CD14-positive monocyte (primary cell): ENCODE results near the gene BTN2A1. TPM values are rescaled to one million over a fixed set of nuclear protein-coding genes. Genes with fewer than 3 reads are reported as not detected.

Source experiments
- DNase-seq, 3 donors: peaks; one replicate each; pipeline ENCODE4 v3.0.0-alpha.2; 2011 to 2022
- H2AFZ ChIP-seq: 2 replicates; pipeline ENCODE4 v1.6.0; 2012; ENCODE audit warnings: mild to moderate bottlenecking, low read depth, low read length, inconsistent platforms; ENCODE audit not compliant: insufficient read depth, poor library complexity, severe bottlenecking
- H3K27ac ChIP-seq, 2 donors: 1 replicate in 1 of 2; 2 replicates in 1 of 2; pipeline ENCODE4 v1.5.1; 2012 to 2013; ENCODE audit warnings: low read length in 2 of 2, control low read depth in 1 of 2, inconsistent platforms in 1 of 2, low read depth in 1 of 2, mild to moderate bottlenecking in 1 of 2
- H3K27me3 ChIP-seq, 2 donors: one replicate each; pipeline versions ENCODE4 v1.6.0 to v1.6.1; 2011 to 2013; ENCODE audit warnings: low read length in 2 of 2; ENCODE audit not compliant: control insufficient read depth in 2 of 2, insufficient read depth in 2 of 2
- H3K36me3 ChIP-seq, 2 donors: replicated peaks in 1 of 2; 1 replicate in 1 of 2; 2 replicates in 1 of 2; pipeline versions ENCODE4 v1.5.1 to v1.6.1; 2012 to 2013; ENCODE audit warnings: low read length in 2 of 2, control low read depth in 1 of 2, inconsistent platforms in 1 of 2, mild to moderate bottlenecking in 1 of 2; ENCODE audit not compliant: insufficient read depth in 2 of 2, control insufficient read depth in 1 of 2
- H3K4me1 ChIP-seq, 2 donors: 1 replicate in 1 of 2; 2 replicates in 1 of 2; pipeline versions ENCODE4 v1.5.1 to v1.6.1; 2012 to 2013; ENCODE audit warnings: low read length in 2 of 2, control low read depth in 1 of 2, inconsistent platforms in 1 of 2, mild to moderate bottlenecking in 1 of 2, moderate library complexity in 1 of 2; ENCODE audit not compliant: insufficient read depth in 2 of 2, control insufficient read depth in 1 of 2
- H3K4me2 ChIP-seq: replicated peaks from 2 replicates; pipeline ENCODE3; 2012; ENCODE audit warnings: low read length, moderate library complexity, mild to moderate bottlenecking; ENCODE audit not compliant: poor library complexity, severe bottlenecking; ENCODE audit errors: extremely low read depth
- H3K4me3 ChIP-seq, 3 experiments: fragments of 200-600 bp in 1 of 3; sonication (generic) in 1 of 3; replicated peaks in 1 of 3; 1 replicate in 2 of 3; 2 replicates in 1 of 3; pipeline ENCODE4 v1.5.1; 2011 to 2013; ENCODE audit warnings: low read length in 3 of 3, mild to moderate bottlenecking in 3 of 3, control low read depth in 2 of 3, low read depth in 2 of 3, inconsistent platforms in 1 of 3, moderate library complexity in 1 of 3
- H3K79me2 ChIP-seq: 2 replicates; pipeline ENCODE4 v1.6.0; 2012; ENCODE audit warnings: mild to moderate bottlenecking, control low read depth, inconsistent platforms, low read length, moderate library complexity; ENCODE audit not compliant: insufficient read depth
- H3K9ac ChIP-seq: 2 replicates; pipeline ENCODE4 v1.6.0; 2017; ENCODE audit warnings: low read length, mild to moderate bottlenecking; ENCODE audit not compliant: insufficient read depth, poor library complexity, severe bottlenecking
- H3K9me3 ChIP-seq, 2 donors: replicated peaks in 1 of 2; 1 replicate in 1 of 2; 2 replicates in 1 of 2; pipeline versions ENCODE4 v1.5.1 to v1.6.1; 2012 to 2013; ENCODE audit warnings: low read length in 2 of 2, control low read depth in 1 of 2; ENCODE audit not compliant: control insufficient read depth in 1 of 2, insufficient read depth in 1 of 2
- H4K20me1 ChIP-seq: 2 replicates; pipeline ENCODE4 v1.6.0; 2012; ENCODE audit warnings: mild to moderate bottlenecking, low read length, control low read depth, moderate library complexity; ENCODE audit not compliant: insufficient read depth
- H3K27ac Mint-ChIP-seq, 7 donors: one replicate each; pipeline ENCODE4 v1.8.0; 2020; ENCODE audit warnings: mild to moderate bottlenecking in 7 of 7, mixed read lengths in 7 of 7, moderate library complexity in 6 of 7, inconsistent platforms in 2 of 7
- H3K27me3 Mint-ChIP-seq, 3 donors: one replicate each; pipeline ENCODE4 v1.8.0; 2021 to 2022; ENCODE audit warnings: low read depth in 3 of 3, mild to moderate bottlenecking in 3 of 3, mixed read lengths in 3 of 3, moderate library complexity in 3 of 3, inconsistent platforms in 1 of 3
- H3K36me3 Mint-ChIP-seq, 2 donors: one replicate each; pipeline ENCODE4 v1.8.0; 2020; ENCODE audit warnings: mixed read lengths in 2 of 2, inconsistent platforms in 1 of 2, mild to moderate bottlenecking in 1 of 2
- H3K4me1 Mint-ChIP-seq: one replicate; pipeline ENCODE4 v1.8.0; 2020; ENCODE audit warnings: mild to moderate bottlenecking, mixed read lengths
- H3K4me3 Mint-ChIP-seq, 2 donors: one replicate each; pipeline ENCODE4 v1.8.0; 2020; ENCODE audit warnings: mild to moderate bottlenecking in 2 of 2, mixed read lengths in 2 of 2, moderate library complexity in 1 of 2
- H3K9me3 Mint-ChIP-seq, 7 donors: one replicate each; pipeline ENCODE4 v1.8.0; 2020 to 2022; ENCODE audit warnings: mixed read lengths in 7 of 7, mild to moderate bottlenecking in 6 of 7, moderate library complexity in 6 of 7, inconsistent platforms in 2 of 7
- WGBS: methylation state at CpG from one replicate; pipeline ENCODE4 v1.1.5; 2013; ENCODE audit warnings: missing lambda C conversion rate; ENCODE audit not compliant: insufficient coverage; 5-methylcytosine and 5-hydroxymethylcytosine counted together
- intact Hi-C, 2 donors: fragments of 100-400 bp; cut with micrococcal nuclease; formaldehyde crosslinking; loops; one replicate each; pipeline versions ENCODE4 v1.15.0 to v1.15.1; 2023
- polyA plus RNA-seq, 3 donors: library from polyadenylated mRNA; depleted of rRNA in 1 of 3; unstranded in 2 of 3; stranded (reverse) in 1 of 3; fragments of 300-500 nt in 2 of 3; fragments of >200 nt in 1 of 3; fragmentation: Illumina TruSeq in 2 of 3; gene quantifications; 1 replicate in 2 of 3; 2 replicates in 1 of 3; pipeline ENCODE4 v1.2.3, GENCODE V29; 2012 to 2021
- TF ChIP-seq, protein P1 (sequence below): fragments of 200-600 bp; IDR thresholded peaks from one replicate; pipeline ENCODE4 v1.8.0; 2022; ENCODE audit warnings: antibody characterized with exemption, mild to moderate bottlenecking

The BTN2A1 gene
- polyA plus RNA-seq, 3 donors = 4.3 to 66.4 (median 10.8) TPM

DNA sequence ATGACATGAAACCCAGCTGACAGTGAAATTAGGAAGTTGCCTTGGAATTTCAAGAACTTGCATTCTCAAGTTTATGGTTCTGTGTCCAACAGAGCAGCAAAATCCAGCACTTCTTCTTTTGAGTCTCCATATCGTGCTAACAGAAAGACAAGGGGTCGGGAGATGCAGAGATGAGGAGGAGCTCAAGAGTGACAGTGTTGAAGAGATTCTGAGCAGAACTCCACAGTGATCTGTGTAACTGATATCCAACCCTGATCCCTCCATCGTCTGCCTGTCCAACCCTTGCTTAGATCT is 21.2 kb downstream of the BTN2A1 start:
- Mint-ChIP-seq H3K27me3 (no peaks in the 10 kb centered on the region), H3K27ac (peak overlapping the region; percentile 91 to 98 (median 93)), H3K4me3 (peak overlapping the region; percentile 70 to 80), H3K4me1 (peaks cover 73% of the 10 kb centered on the region), H3K9me3 (peaks cover 0 to 3% (median 0%) of the 10 kb centered on the region in 7 donors), H3K36me3 (peaks cover 0 to 2% of the 10 kb centered on the region in 2 donors)
- WGBS = 36% methylated on average over 1 of the region's 3 CpGs
- Histone ChIP-seq H3K79me2 (peaks cover 10% of the 10 kb centered on the region), H2AFZ (peak overlapping the region; percentile 65), H3K36me3 (no peaks in the 10 kb centered on the region), H3K4me3 (peak overlapping the region in 2 of 3 experiments; percentile 12 to 53), H3K27me3 (no peaks in the 10 kb centered on the region), H3K4me1 (peaks cover 65 to 74% of the 10 kb centered on the region in 2 donors), H3K9ac (peak overlapping the region; percentile 23), H3K4me2 (peak overlapping the region; percentile 55), H4K20me1 (no peaks in the 10 kb centered on the region), H3K9me3 (no peaks in the 10 kb centered on the region), H3K27ac (peak overlapping the region; percentile 57 to 90)
- TF ChIP-seq, protein P1, sequence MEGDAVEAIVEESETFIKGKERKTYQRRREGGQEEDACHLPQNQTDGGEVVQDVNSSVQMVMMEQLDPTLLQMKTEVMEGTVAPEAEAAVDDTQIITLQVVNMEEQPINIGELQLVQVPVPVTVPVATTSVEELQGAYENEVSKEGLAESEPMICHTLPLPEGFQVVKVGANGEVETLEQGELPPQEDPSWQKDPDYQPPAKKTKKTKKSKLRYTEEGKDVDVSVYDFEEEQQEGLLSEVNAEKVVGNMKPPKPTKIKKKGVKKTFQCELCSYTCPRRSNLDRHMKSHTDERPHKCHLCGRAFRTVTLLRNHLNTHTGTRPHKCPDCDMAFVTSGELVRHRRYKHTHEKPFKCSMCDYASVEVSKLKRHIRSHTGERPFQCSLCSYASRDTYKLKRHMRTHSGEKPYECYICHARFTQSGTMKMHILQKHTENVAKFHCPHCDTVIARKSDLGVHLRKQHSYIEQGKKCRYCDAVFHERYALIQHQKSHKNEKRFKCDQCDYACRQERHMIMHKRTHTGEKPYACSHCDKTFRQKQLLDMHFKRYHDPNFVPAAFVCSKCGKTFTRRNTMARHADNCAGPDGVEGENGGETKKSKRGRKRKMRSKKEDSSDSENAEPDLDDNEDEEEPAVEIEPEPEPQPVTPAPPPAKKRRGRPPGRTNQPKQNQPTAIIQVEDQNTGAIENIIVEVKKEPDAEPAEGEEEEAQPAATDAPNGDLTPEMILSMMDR = no peak
- peak; percentile 63 to 82 (median 79) for DNase-seq
- intact Hi-C loops = loop anchor here in 1 of 2 donors (5.0 kb wide), 1 partner anchor 58 kb away; the partner anchor contains the start of gene HMGN4

DNA sequence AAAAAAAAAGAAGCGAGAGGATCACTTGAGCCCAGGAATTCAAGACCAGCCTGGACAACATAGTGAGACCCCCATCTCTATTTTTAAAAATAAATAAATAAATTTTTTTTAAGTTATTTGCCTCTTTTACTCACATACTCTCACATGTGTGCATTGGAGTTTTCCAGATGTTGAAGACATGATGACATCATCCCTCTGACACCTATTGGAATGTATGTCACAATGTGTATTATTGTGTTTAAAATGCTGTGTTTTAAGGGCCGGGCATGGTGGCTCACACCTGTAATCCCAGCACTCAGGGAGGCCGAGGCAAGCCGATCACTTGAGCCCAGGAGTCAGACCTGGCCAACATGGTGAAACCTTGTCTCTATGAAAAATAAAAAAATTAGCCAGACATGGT is 24.6 kb downstream of the BTN2A1 start:
- H3K27ac Mint-ChIP-seq = no peak overlapping the region
- intact Hi-C loops = no loop called here
- H3K79me2 ChIP-seq = no peaks in the 10 kb centered on the region
- peaks cover 0 to 4% (median 0%) of the 10 kb centered on the region in 3 donors for H3K27me3 Mint-ChIP-seq
- no peak overlapping the region for H3K27ac ChIP-seq
- H2AFZ ChIP-seq = no peak overlapping the region
- peaks cover 0 to 4% (median 0%) of the 10 kb centered on the region in 7 donors for H3K9me3 Mint-ChIP-seq
- no peak overlapping the region for H3K4me3 Mint-ChIP-seq
- DNase-seq = no peak
- H3K4me2 ChIP-seq = no peak overlapping the region
- H3K4me3 ChIP-seq = no peak overlapping the region
- H3K9ac ChIP-seq = no peak overlapping the region
- no peaks in the 10 kb centered on the region for H3K36me3 Mint-ChIP-seq
- H3K4me1 Mint-ChIP-seq = peaks cover 48% of the 10 kb centered on the region
- H3K4me1 ChIP-seq = peaks cover 39 to 49% of the 10 kb centered on the region in 2 donors
- WGBS = no CpG with 5 or more reads among the region's 4 CpGs
- TF ChIP-seq, protein P1 = no peak
- H3K36me3 ChIP-seq = no peaks in the 10 kb centered on the region
- H3K27me3 ChIP-seq = no peaks in the 10 kb centered on the region
- H4K20me1 ChIP-seq = no peaks in the 10 kb centered on the region
- no peaks in the 10 kb centered on the region for H3K9me3 ChIP-seq
